Activated naive CD8-positive, alpha-beta T cell treated with anti-CD3 and anti-CD28 coated beads, Interleukin-2, amount 50 U/mL, for 16 hours (primary cell): Measurements from ENCODE around the gene GPATCH8.
"Not testable (repeated sequence)": the region's sequence is repeated elsewhere in the genome, so short reads cannot be mapped to it uniquely, and the experiment has no call there.

Experiments
- DNase-seq: peaks from one replicate; pipeline ENCODE4 v3.0.0-alpha.2; 2020; ENCODE audit warnings: low read depth, low spot score

GPATCH8 gene

GRCh38 chr17:44527954-44528353 lies 24.7 kb upstream of the GPATCH8 start:
- DNase-seq, result no peak

GRCh38 chr17:44527102-44527501 lies 23.9 kb upstream of the GPATCH8 start:
- no peak for DNase-seq

GRCh38 chr17:44523672-44523972 lies 20.4 kb upstream of the GPATCH8 start:
- DNase-seq, result no peak

DNA sequence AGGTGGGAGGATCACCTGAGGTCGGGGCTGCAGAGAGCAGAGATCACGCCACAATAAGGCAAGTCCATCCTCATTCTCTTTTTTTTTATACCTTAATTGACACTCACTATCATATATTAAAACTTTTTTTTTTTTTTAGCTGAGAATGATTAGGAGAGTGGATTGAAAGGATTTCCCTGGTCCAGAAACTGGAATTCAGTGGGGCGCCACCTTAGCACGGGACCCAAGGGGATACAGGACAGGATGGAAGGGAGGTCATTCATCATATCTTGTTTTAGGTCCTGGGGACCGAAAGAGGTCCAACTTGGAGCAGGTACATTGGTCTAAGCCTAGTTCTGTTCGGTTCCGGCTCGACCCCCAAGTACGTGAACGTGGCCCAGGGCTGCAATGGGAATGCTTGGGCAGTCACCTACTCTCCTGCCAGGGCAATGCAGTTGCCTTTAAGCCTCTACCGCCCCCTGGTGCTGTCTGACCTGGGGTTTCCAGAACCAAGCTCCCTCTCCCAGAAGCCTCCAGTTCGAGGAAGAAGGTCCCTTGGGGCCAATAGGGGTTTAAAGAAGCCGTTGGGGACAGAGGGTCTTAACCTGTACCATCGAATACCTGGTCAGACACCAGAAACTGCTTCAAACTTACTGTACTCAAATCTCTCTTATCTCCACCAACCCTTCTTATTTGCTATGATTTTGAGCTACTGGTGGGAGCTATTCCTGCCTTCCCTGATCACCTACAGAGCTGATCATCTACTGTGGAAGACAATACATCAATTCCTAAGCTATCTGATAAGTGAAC lies 19.9 kb upstream of the GPATCH8 start:
- DNase-seq, result peak; percentile 6

DNA sequence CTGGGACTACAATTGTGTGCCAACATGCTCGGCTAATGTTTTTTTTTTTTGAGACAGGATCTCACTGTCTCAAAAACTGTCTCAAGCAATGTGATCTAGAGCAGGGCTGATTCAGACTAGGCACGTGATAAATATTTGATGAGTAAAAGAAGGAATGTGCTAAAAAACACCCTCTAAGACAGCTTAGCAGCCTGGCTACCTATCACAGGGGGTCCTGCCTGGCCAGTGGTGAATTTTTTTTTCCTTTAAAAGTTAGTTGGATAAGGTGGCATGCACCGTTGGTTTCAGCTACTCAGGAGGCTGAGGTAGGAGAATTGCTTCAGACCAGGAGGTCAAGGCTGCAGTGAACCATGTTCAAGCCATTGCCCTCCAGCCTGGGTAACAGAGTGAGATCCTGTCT lies 14.8 kb upstream of the GPATCH8 start:
- no peak for DNase-seq

DNA sequence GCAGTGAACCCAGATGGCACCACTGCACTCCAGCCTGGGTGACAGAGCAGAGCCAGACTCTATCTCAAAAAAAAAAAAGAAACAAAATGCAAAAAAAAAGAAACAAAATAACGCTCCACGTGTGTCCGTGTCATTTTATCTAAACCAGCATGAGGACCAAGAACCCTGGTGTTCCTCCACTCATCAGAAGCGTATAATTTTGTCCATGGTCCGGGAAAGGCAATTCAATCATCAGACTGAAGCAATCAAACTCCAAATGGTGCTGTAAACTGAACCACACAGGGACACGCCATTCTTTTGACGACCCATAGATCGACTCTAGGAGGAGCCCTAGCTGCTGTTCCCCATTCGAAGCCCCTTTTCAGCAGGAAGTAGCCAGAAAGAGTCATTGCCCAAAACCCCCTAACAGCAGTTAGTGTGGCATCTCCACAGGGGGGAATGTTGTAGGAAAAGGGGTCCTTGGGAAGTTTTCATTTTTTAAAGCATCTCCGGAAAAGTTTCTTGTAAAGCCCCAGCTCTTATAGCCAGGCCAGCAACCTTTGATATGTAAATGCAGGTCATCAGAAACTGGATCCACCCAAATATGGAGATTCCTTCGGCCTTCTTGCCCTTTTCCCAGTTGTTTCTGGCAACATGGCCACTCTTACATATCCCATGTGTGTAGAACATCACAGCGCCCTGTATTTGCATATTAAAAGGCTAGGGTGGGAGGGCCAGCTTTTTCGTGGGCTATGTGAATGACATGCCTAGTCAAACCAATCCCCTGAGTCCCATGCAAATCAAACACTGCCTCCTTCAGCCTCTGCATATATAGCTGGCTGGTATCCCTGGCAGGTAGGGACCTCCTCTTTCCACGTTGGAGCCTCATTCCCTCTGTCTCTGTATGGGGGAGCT lies 8.3 kb upstream of the GPATCH8 start:
- DNase-seq, result not testable (repeated sequence)

DNA sequence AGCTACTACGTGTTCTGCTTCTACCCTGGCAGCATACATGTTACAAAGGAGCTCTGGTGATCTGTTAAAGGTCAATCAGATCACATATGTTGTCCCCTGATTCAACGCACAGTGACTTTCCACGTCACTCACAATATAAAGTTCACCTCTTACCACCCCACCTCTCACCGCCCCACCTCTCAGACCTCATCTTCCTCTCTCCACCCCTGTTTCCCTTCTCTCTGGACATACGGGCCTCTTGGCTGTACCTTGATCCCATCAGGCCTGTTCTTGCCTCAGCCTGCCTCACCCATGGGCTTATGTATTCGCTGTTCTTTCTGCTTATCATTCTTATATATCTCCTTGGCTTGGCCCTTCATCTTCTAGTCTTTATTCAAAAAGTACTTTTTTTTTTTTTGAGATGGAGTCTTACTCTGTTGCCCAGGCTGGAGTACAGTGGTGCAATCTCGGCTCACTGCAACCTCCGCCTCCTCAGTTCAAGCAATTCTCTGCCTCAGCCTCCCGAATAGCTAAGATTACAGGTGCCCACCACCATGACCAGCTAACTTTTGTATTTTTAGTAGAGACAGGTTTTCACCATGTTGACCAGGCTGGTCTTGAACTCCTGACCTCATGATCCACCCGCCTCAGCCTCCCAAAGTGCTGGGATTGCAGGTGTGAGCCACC lies 3.9 kb upstream of the GPATCH8 start:
- DNase-seq, result not testable (repeated sequence)

DNA sequence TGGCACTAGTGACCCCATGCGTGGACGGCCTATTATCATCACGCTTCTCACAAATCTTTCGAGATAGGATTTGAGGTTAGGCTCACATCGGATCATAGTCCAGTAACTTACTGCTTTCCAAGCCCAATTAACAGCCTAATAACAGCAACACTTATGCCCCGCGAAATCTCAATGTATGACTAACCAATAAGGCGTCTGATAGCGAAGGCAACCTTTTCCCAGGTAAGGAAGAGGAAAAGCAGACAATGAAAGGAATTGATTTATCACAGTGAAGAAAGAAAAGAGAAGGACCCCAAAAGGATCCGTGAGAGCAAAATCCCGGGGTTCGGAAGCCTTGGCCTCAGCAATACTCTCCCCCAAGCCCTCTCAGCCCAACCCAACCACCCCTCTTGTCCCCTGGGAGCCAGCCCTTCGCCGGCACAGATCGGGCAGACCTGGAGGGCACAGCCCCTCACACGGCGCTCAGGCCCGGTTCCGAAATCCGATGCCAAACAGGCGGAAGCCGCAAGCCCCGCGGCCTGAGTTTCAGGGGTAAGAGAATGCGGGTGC lies 534 bp downstream of the GPATCH8 start:
- peak; percentile 5 for DNase-seq

DNA sequence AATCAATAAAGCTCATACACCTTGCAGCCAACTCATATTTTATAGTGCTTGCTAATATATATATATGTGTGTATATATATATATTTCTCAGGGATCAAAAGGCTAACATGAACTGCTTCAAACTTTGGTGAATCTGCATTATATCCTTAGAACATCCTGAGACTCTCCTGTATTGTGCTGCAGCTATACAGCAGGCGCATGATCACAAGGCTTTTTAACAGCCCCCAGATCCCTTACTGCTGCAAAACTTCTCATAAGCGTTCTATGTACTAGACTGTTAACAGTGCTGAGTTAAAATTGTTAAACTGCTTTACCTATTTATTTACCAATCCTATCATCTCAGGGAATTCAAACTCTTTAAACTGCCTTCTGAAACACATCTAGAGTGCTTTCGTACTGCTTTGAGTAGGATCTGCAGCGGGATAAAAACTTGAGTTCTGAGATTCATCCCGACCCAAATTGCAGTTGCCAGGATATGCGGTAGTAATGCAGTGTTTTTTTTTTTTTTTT lies 1.3 kb downstream of the GPATCH8 start:
- no peak for DNase-seq

GRCh38 chr17:44499722-44500121 lies 3.5 kb downstream of the GPATCH8 start:
- DNase-seq, result no peak

DNA sequence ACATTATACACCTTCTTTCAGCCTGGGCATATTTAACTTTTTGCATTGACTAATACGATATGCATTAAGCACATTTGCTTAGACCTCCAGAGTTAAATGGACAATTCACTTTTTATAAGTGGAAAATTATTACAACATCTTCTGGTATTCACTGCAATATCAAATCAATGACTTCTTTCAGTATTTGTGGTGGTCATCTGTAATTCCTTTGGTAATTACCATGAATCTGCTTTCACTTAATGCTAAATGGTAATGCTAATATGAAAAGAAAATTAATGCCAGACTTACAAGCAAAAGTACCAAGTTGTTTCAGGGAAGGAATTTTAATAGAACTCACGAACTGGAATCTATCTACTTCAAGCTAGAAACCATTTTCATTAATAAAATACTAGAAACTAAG lies 6.4 kb downstream of the GPATCH8 start:
- no peak for DNase-seq

DNA sequence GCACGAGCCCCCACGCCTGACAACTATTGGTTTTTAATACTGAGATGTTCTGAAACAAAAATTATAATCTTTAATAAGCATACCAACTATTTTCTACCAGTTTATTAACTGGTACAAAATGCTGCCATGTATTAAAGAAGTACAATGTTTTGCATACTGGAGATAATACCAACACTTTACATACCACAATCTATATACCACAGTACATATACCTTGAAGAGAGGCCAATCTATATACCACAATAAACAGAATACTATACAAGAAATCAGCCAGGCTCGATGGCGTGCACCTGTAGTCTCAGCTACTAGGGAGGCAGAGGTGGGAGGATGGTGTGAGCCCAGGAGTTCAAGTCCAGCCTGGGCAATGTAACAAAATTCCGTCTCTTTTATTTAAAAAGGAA lies 9.9 kb downstream of the GPATCH8 start:
- DNase-seq, result no peak

GRCh38 chr17:44492706-44493272 lies 10.4 kb downstream of the GPATCH8 start:
- DNase-seq, result no peak

- DNase-seq, result no peak
These were observed 13.6 kb downstream of the GPATCH8 start for GRCh38 chr17:44489581-44489980.

DNA sequence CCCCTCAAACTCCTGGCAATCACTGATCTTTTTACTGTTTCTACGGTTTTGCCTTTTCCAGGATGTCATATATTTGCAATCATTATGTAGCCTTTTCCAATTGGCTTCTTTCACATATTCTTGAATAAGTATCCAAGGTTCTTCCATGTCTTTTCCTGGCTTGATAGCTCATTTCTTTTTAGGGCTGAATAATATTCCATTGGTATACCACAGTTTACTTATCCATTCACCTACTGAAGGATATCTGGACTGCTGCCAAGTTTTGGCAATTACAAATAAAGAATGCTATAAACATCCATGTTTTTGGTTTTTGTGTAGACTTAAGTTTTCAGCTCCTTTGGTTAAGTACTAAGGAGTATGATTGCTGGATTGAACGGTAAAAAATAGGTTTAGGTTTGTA lies 16.0 kb downstream of the GPATCH8 start:
- no peak for DNase-seq

DNA sequence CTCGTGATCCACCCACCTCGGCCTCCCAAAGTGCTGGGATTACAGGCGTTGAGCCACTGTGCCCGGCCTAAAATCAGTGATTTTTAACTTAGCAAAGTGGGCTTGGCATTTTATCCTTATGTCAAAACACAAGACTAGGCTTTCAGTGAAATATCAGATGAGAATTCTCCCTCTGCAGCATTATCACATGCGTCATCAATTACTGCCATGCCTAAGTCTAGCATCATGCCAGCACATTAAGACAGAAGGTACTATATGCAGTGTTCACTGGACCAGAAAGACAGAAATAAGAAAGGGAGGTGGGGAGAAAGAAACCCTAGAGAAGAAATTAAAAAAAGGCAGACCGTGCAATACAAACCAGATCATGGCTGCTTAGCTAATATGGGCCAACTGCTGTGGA lies 29.8 kb downstream of the GPATCH8 start:
- DNase-seq, result no peak

DNA sequence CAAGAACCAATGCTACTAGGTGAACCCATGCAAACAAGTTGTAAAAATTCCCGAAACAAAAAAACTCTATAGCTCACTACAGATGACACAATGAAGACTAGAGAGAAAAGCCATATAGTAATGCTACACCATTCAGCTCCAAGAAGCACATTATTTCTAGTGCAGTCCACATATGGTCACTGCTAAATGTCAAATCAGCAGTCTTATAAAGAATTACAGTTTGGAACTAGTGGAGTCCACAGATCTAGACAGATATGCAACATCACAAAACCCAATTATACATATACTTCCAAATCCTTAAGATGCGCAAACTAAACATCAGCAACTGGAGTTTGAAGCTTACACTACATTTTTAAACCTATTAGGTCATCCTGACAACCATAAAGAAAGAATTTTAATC lies 33.5 kb downstream of the GPATCH8 start:
- DNase-seq, result no peak

GRCh38 chr17:44467108-44467507 lies 36.1 kb downstream of the GPATCH8 start:
- no peak for DNase-seq

- DNase-seq, result no peak
These were observed 36.9 kb downstream of the GPATCH8 start for GRCh38 chr17:44466339-44466738.

GRCh38 chr17:44465897-44466296 lies 37.3 kb downstream of the GPATCH8 start:
- DNase-seq, result no peak

DNA sequence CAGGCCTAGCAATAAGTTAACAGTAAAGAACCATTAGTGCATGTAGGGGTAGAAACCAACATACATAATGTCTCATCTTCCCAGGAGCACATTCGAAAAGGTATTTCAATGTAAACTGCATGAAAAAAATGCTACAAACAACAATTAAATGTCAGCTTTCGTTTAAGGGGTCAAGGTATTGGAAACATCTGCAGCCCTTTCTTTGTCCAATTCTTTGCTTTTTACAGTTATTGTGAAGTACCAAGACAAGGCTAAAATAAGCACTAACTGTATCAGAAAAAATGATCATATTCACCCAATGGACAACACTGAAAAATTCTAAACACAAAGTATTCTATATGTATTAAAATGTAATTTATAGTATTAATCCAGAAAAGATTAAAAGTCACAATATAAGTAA lies 37.9 kb downstream of the GPATCH8 start:
- no peak for DNase-seq

- DNase-seq, result no peak
These were observed 39.2 kb downstream of the GPATCH8 start for GRCh38 chr17:44464037-44464436.
